Panc1 (cell line): ENCODE data around the gene MDM2.
A peak's percentile ranks its signal among the peaks of the same experiment; 100 is the strongest.

Experiments used
- POLR2AphosphoS5 ChIP-seq: IDR thresholded peaks from 2 replicates; pipeline ENCODE4 v1.6.1; 2012; ENCODE audit warnings: mild to moderate bottlenecking, low read depth, low read length, moderate library complexity
- SIN3A ChIP-seq: IDR thresholded peaks from 2 replicates; pipeline ENCODE4 v1.6.1; 2012; ENCODE audit warnings: low read depth, mild to moderate bottlenecking, low read length, moderate library complexity, borderline replicate concordance; ENCODE audit not compliant: insufficient read depth
- TCF7L2 ChIP-seq: IDR thresholded peaks from 2 replicates; pipeline ENCODE4 v1.6.1; 2011; ENCODE audit warnings: mild to moderate bottlenecking, low read depth, low read length, inconsistent platforms
- TF ChIP-seq, protein P1 (sequence below): fragments of 450-650 bp; IDR thresholded peaks from 2 replicates; pipeline ENCODE4 v1.5.1; 2017; ENCODE audit warnings: mild to moderate bottlenecking
- TF ChIP-seq, protein P2 (sequence below), 2 experiments: IDR thresholded peaks; 2 replicates each; pipeline ENCODE4 v1.6.1; 2011 to 2012; ENCODE audit warnings: low read depth in 2 of 2, control low read depth in 1 of 2, low read length in 1 of 2, mild to moderate bottlenecking in 1 of 2, moderate library complexity in 1 of 2; ENCODE audit not compliant: insufficient read depth in 1 of 2

DNA sequence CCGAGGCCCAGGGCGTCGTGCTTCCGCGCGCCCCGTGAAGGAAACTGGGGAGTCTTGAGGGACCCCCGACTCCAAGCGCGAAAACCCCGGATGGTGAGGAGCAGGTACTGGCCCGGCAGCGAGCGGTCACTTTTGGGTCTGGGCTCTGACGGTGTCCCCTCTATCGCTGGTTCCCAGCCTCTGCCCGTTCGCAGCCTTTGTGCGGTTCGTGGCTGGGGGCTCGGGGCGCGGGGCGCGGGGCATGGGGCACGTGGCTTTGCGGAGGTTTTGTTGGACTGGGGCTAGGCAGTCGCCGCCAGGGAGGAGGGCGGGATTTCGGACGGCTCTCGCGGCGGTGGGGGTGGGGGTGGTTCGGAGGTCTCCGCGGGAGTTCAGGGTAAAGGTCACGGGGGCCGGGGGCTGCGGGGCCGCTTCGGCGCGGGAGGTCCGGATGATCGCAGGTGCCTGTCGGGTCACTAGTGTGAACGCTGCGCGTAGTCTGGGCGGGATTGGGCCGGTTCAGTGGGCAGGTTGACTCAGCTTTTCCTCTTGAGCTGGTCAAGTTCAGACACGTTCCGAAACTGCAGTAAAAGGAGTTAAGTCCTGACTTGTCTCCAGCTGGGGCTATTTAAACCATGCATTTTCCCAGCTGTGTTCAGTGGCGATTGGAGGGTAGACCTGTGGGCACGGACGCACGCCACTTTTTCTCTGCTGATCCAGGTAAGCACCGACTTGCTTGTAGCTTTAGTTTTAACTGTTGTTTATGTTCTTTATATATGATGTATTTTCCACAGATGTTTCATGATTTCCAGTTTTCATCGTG lies 612 bp downstream of the MDM2 start:
- TF ChIP-seq, protein P1, sequence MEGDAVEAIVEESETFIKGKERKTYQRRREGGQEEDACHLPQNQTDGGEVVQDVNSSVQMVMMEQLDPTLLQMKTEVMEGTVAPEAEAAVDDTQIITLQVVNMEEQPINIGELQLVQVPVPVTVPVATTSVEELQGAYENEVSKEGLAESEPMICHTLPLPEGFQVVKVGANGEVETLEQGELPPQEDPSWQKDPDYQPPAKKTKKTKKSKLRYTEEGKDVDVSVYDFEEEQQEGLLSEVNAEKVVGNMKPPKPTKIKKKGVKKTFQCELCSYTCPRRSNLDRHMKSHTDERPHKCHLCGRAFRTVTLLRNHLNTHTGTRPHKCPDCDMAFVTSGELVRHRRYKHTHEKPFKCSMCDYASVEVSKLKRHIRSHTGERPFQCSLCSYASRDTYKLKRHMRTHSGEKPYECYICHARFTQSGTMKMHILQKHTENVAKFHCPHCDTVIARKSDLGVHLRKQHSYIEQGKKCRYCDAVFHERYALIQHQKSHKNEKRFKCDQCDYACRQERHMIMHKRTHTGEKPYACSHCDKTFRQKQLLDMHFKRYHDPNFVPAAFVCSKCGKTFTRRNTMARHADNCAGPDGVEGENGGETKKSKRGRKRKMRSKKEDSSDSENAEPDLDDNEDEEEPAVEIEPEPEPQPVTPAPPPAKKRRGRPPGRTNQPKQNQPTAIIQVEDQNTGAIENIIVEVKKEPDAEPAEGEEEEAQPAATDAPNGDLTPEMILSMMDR, result no peak
- TF ChIP-seq POLR2AphosphoS5 (peak; percentile 72; the same call in 1 of the 2 replicates), SIN3A (peak; percentile 98), TCF7L2 (no peak)
- TF ChIP-seq, protein P2, sequence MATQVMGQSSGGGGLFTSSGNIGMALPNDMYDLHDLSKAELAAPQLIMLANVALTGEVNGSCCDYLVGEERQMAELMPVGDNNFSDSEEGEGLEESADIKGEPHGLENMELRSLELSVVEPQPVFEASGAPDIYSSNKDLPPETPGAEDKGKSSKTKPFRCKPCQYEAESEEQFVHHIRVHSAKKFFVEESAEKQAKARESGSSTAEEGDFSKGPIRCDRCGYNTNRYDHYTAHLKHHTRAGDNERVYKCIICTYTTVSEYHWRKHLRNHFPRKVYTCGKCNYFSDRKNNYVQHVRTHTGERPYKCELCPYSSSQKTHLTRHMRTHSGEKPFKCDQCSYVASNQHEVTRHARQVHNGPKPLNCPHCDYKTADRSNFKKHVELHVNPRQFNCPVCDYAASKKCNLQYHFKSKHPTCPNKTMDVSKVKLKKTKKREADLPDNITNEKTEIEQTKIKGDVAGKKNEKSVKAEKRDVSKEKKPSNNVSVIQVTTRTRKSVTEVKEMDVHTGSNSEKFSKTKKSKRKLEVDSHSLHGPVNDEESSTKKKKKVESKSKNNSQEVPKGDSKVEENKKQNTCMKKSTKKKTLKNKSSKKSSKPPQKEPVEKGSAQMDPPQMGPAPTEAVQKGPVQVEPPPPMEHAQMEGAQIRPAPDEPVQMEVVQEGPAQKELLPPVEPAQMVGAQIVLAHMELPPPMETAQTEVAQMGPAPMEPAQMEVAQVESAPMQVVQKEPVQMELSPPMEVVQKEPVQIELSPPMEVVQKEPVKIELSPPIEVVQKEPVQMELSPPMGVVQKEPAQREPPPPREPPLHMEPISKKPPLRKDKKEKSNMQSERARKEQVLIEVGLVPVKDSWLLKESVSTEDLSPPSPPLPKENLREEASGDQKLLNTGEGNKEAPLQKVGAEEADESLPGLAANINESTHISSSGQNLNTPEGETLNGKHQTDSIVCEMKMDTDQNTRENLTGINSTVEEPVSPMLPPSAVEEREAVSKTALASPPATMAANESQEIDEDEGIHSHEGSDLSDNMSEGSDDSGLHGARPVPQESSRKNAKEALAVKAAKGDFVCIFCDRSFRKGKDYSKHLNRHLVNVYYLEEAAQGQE (IDR thresholded peaks at IDR 0.05; ENCODE audit: insufficient read depth in 1 of 2, low read depth in 2 of 2, low read length in 1 of 2), result no peak
